ENCODE data around the gene MYPOP. TPM values are rescaled to one million over a fixed set of nuclear protein-coding genes. Genes with fewer than 3 reads are reported as not detected.

The MYPOP gene
- total and polyA plus RNA-seq, 2 donors from 2014 or later = 6.7 to 11.7 TPM

Other genes starting within 250 kb of the MYPOP start
- gene GIPR, start 234.4 kb downstream of the MYPOP start, total RNA-seq = 3.3 TPM
- gene GIPR, start 234.4 kb downstream of the MYPOP start, polyA plus RNA-seq (ENCODE audit: insufficient read depth, low read depth, low replicate concordance) = 0.65 TPM
- gene SNRPD2, start 210.7 kb downstream of the MYPOP start, total RNA-seq = 252 TPM
- 358 TPM for gene SNRPD2, start 210.7 kb downstream of the MYPOP start, polyA plus RNA-seq (ENCODE audit: insufficient read depth, low read depth, low replicate concordance)
- gene QPCTL, start 209.9 kb downstream of the MYPOP start, total RNA-seq = 8.0 TPM
- gene QPCTL, start 209.9 kb downstream of the MYPOP start, polyA plus RNA-seq (ENCODE audit: insufficient read depth, low read depth, low replicate concordance) = 6.8 TPM
- 16.6 TPM for gene FBXO46, start 171.7 kb downstream of the MYPOP start, total RNA-seq
- gene FBXO46, start 171.7 kb downstream of the MYPOP start, polyA plus RNA-seq (ENCODE audit: insufficient read depth, low read depth, low replicate concordance) = 6.5 TPM
- gene MEIOSIN, start 169.2 kb downstream of the MYPOP start, total RNA-seq = not detected
- gene MEIOSIN, start 169.2 kb downstream of the MYPOP start, polyA plus RNA-seq (ENCODE audit: insufficient read depth, low read depth, low replicate concordance) = not detected
- 19.4 TPM for gene SIX5, start 133.4 kb downstream of the MYPOP start, total RNA-seq
- 15.2 TPM for gene SIX5, start 133.4 kb downstream of the MYPOP start, polyA plus RNA-seq (ENCODE audit: insufficient read depth, low read depth, low replicate concordance)
- 63.0 TPM for gene DMPK, start 120.1 kb downstream of the MYPOP start, total RNA-seq
- gene DMPK, start 120.1 kb downstream of the MYPOP start, polyA plus RNA-seq (ENCODE audit: insufficient read depth, low read depth, low replicate concordance) = 31.3 TPM
- 60.9 TPM for gene DMWD, start 109.8 kb downstream of the MYPOP start, total RNA-seq
- 22.2 TPM for gene DMWD, start 109.8 kb downstream of the MYPOP start, polyA plus RNA-seq (ENCODE audit: insufficient read depth, low read depth, low replicate concordance)
- 0.13 TPM for gene RSPH6A, start 87.3 kb downstream of the MYPOP start, total RNA-seq
- gene RSPH6A, start 87.3 kb downstream of the MYPOP start, polyA plus RNA-seq (ENCODE audit: insufficient read depth, low read depth, low replicate concordance) = not detected
- gene SYMPK, start 39.5 kb downstream of the MYPOP start, total RNA-seq = 77.4 TPM
- gene SYMPK, start 39.5 kb downstream of the MYPOP start, polyA plus RNA-seq (ENCODE audit: insufficient read depth, low read depth, low replicate concordance) = 61.5 TPM
- 3.7 TPM for gene FOXA3, start 38.3 kb downstream of the MYPOP start, total RNA-seq
- 1.8 TPM for gene FOXA3, start 38.3 kb downstream of the MYPOP start, polyA plus RNA-seq (ENCODE audit: insufficient read depth, low read depth, low replicate concordance)
- 23.2 TPM for gene IRF2BP1, start 16.5 kb downstream of the MYPOP start, total RNA-seq
- gene IRF2BP1, start 16.5 kb downstream of the MYPOP start, polyA plus RNA-seq (ENCODE audit: insufficient read depth, low read depth, low replicate concordance) = 18.2 TPM
- gene NANOS2, start 12.2 kb upstream of the MYPOP start, total RNA-seq = not detected
- not detected for gene NANOS2, start 12.2 kb upstream of the MYPOP start, polyA plus RNA-seq (ENCODE audit: insufficient read depth, low read depth, low replicate concordance)
- 8.5 TPM for gene NOVA2, start 71.3 kb upstream of the MYPOP start, total RNA-seq
- gene NOVA2, start 71.3 kb upstream of the MYPOP start, polyA plus RNA-seq (ENCODE audit: insufficient read depth, low read depth, low replicate concordance) = 0.95 TPM
- 22.2 TPM for gene CCDC61, start 92.9 kb upstream of the MYPOP start, total RNA-seq
- gene CCDC61, start 92.9 kb upstream of the MYPOP start, polyA plus RNA-seq (ENCODE audit: insufficient read depth, low read depth, low replicate concordance) = 17.8 TPM
- gene PGLYRP1, start 120.4 kb upstream of the MYPOP start, total RNA-seq = not detected
- not detected for gene PGLYRP1, start 120.4 kb upstream of the MYPOP start, polyA plus RNA-seq (ENCODE audit: insufficient read depth, low read depth, low replicate concordance)
- gene IGFL4, start 138.4 kb upstream of the MYPOP start, total RNA-seq = not detected
- not detected for gene IGFL4, start 138.4 kb upstream of the MYPOP start, polyA plus RNA-seq (ENCODE audit: insufficient read depth, low read depth, low replicate concordance)
- gene IGFL3, start 222.1 kb upstream of the MYPOP start, total RNA-seq = not detected
- not detected for gene IGFL3, start 222.1 kb upstream of the MYPOP start, polyA plus RNA-seq (ENCODE audit: insufficient read depth, low read depth, low replicate concordance)
- gene IGFL2, start 245.6 kb upstream of the MYPOP start, total RNA-seq = not detected
- gene IGFL2, start 245.6 kb upstream of the MYPOP start, polyA plus RNA-seq (ENCODE audit: insufficient read depth, low read depth, low replicate concordance) = not detected

Measured in kidney (tissue), 2 donors.